ENCODE results near the gene TSPAN4.

Gene TSPAN4

GRCh38 chr11:889257-889656, 46.6 kb downstream of the TSPAN4 start:
- no peak for FAIRE-seq
- TF ChIP-seq, protein P1, sequence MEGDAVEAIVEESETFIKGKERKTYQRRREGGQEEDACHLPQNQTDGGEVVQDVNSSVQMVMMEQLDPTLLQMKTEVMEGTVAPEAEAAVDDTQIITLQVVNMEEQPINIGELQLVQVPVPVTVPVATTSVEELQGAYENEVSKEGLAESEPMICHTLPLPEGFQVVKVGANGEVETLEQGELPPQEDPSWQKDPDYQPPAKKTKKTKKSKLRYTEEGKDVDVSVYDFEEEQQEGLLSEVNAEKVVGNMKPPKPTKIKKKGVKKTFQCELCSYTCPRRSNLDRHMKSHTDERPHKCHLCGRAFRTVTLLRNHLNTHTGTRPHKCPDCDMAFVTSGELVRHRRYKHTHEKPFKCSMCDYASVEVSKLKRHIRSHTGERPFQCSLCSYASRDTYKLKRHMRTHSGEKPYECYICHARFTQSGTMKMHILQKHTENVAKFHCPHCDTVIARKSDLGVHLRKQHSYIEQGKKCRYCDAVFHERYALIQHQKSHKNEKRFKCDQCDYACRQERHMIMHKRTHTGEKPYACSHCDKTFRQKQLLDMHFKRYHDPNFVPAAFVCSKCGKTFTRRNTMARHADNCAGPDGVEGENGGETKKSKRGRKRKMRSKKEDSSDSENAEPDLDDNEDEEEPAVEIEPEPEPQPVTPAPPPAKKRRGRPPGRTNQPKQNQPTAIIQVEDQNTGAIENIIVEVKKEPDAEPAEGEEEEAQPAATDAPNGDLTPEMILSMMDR (IDR thresholded peaks at IDR 0.05; ENCODE audit: insufficient read depth, missing control alignments), result no peak
- no peak for DNase-seq (ENCODE audit: insufficient read length, low spot score)

- FAIRE-seq (no peak), DNase-seq (ENCODE audit: insufficient read length, low spot score) (no peak)
- TF ChIP-seq, protein P1 (IDR thresholded peaks at IDR 0.05; ENCODE audit: insufficient read depth, missing control alignments), result no peak
Measured at GRCh38 chr11:889687-890475, 47.2 kb downstream of the TSPAN4 start.

- FAIRE-seq, result no peak
- DNase-seq (ENCODE audit: insufficient read length, low spot score), result no peak
- TF ChIP-seq, protein P1 (IDR thresholded peaks at IDR 0.05; ENCODE audit: insufficient read depth, missing control alignments), result no peak
Measured at GRCh38 chr11:890794-891540, 48.3 kb downstream of the TSPAN4 start.

DNA sequence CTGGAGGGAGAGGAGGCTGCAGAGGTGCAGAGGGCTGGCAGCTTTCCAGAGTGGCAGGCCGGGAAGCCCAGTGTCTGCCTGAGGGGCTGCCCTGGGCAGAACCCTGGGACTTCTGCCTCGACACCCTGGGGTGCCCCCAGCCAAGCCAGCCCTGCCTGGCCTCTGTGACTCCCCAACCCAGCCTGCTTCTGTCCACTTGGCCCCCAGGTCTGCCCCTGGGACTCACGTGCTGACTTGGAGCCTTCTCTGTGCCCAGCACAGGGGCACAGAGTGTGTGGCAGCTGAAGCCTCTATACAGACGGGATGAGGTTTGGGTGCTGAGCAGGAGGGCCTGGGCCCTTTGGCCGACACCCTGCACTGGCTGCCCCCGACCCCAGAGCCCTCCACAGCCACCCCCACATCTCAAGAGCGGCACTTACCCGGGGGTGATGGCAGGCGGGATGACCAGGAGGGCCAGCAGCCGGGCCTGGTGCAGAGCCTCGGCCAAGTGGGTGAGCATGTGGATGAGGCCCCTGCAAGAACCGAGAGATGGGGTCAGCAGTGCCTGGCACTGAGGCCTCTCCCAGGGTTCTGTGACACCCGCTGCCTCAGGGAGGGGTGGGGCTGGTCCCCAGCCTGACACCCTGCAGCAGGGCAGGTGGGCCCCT, 50.5 kb downstream of the TSPAN4 start:
- TF ChIP-seq, protein P1 (IDR thresholded peaks at IDR 0.05; ENCODE audit: insufficient read depth, missing control alignments), result no peak
- DNase-seq (ENCODE audit: insufficient read length, low spot score), result no peak
- no peak for FAIRE-seq

DNA sequence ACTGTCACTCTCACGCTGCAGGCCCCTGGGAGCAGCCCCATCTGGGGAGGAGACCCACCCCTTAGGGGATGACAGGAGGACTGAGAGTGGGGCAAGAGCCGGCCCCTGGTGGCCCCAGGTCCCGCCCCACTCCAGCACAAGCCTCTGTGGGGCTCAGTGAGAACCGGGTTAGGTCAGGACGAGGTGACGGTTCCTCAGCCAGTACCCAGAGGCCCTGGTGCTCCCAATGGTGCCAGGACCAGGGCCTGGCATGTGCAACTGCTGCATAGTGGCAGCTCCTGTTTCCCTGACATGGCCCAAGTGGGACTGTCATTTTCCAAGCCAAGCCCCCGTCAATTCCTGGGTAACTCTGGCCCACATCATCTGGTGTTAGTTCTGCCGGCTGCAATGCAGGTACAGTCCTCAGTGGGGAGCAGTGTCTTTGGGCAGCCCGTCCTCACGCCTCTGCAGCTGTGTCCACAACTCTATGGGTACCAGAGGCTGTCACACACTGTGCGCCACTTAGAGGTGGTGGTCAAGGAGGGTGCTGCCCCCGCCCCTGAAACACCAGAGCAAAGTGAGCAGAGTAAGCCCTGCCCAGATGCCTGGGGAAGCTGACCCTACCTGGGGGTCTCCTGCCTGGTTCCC, 52.0 kb downstream of the TSPAN4 start:
- TF ChIP-seq, protein P1 (IDR thresholded peaks at IDR 0.05; ENCODE audit: insufficient read depth, missing control alignments), result no peak
- DNase-seq (ENCODE audit: insufficient read length, low spot score), result no peak
- no peak for FAIRE-seq

- TF ChIP-seq, protein P1 (IDR thresholded peaks at IDR 0.05; ENCODE audit: insufficient read depth, missing control alignments), result no peak
- DNase-seq (ENCODE audit: insufficient read length, low spot score), result no peak
- no peak for FAIRE-seq
Measured at GRCh38 chr11:895331-896110, 52.9 kb downstream of the TSPAN4 start.
